KOPT-K1 (cell line): ENCODE data around the gene GFOD1.

Source experiments
- H3K27ac ChIP-seq: fragments of 200-600 bp; sonication (generic); 2 replicates; pipeline ENCODE4 v1.5.1; 2016; ENCODE audit warnings: antibody characterized with exemption, mild to moderate bottlenecking, low read depth, low read length; ENCODE audit not compliant: poor library complexity, severe bottlenecking
- H3K36me3 ChIP-seq: fragments of 200-600 bp; sonication (generic); 2 replicates; pipeline ENCODE4 v1.5.1; 2017; ENCODE audit warnings: antibody characterized with exemption, mild to moderate bottlenecking, low read length, moderate library complexity; ENCODE audit not compliant: insufficient read depth
- H3K9me3 ChIP-seq: fragments of 200-600 bp; sonication (generic); 2 replicates; pipeline ENCODE4 v1.5.1; 2017; ENCODE audit warnings: antibody characterized with exemption, low read length, mild to moderate bottlenecking; ENCODE audit not compliant: insufficient read depth, poor library complexity, severe bottlenecking

GFOD1 gene

GRCh38 chr6:13422681-13423221 lies 64.6 kb downstream of the GFOD1 start:
- Histone ChIP-seq H3K36me3 (no peaks in the 10 kb centered on the region), H3K27ac (no peak overlapping the region), H3K9me3 (no peaks in the 10 kb centered on the region)

GRCh38 chr6:13421425-13422059 lies 65.9 kb downstream of the GFOD1 start:
- Histone ChIP-seq H3K36me3 (no peaks in the 10 kb centered on the region), H3K9me3 (no peaks in the 10 kb centered on the region), H3K27ac (no peak overlapping the region)

DNA sequence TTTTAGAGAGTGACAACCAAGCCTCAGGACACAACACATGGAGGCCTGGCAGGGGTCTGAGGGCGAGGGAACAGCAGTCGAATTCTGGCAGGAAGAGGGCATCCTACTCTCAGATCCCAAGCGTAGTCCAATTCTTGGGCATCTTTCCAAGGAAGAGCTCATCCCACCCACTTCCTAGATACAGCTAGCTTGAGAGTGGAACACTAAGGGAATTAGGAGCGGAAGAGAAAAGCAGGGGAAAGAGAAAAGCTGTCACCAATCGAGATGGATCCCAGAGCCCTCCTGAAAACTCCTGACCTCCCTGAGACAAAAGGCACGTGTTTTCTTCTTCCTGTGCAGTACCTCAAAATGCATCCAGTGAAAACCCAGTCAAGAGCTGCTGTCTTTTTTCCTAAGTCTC lies 67.1 kb downstream of the GFOD1 start:
- no peaks in the 10 kb centered on the region for H3K9me3 ChIP-seq
- H3K27ac ChIP-seq = no peak overlapping the region
- no peaks in the 10 kb centered on the region for H3K36me3 ChIP-seq

DNA sequence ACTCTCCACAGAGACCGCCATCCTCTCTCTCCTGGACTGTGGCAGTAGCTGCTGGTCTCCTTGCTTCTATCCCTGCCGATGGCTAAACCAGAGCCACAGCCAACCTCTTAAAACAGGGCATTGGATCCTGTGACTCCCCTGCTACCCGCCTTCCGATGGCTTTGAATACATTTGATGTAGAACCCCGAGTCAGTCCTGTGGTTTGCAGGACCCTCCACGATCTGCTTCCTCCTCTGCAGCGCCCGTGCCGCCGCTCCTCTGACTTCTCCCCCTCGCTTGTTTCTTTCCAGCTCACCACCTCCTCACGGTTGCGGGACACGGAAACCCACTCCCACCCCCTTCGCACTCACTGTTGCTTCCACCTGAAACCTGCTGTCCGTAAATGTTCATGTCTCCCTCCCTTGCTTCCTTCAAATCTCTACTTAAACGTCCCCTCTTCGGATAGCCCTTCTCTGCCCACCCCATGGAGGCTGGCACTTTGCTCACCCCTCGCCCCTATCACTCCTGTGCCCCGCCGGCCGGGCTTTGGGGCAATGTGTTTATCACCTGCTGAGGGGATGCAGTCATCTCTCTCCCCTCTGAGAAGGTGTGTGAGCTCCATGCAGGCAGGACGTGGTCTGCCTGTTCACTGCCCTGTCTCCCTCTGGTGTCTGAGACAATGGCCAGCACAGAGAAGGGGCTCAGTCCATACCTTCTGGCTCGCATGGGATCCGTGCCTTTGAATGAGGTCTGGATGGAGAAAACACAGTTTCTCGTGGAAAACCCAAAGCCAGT lies 67.8 kb downstream of the GFOD1 start:
- no peak overlapping the region for H3K27ac ChIP-seq

GRCh38 chr6:13418844-13419243 lies 68.6 kb downstream of the GFOD1 start:
- H3K36me3 ChIP-seq = no peaks in the 10 kb centered on the region
- H3K9me3 ChIP-seq = no peaks in the 10 kb centered on the region
- no peak overlapping the region for H3K27ac ChIP-seq

More for the DNA sequence above, 67.8 kb downstream of the GFOD1 start:
- H3K36me3 ChIP-seq = no peaks in the 10 kb centered on the region
- no peaks in the 10 kb centered on the region for H3K9me3 ChIP-seq

GRCh38 chr6:13417954-13418353 lies 69.4 kb downstream of the GFOD1 start:
- Histone ChIP-seq H3K9me3 (no peaks in the 10 kb centered on the region), H3K36me3 (no peaks in the 10 kb centered on the region), H3K27ac (no peak overlapping the region)

GRCh38 chr6:13417431-13417830 lies 70.0 kb downstream of the GFOD1 start:
- H3K27ac ChIP-seq = no peak overlapping the region
- no peaks in the 10 kb centered on the region for H3K9me3 ChIP-seq
- no peaks in the 10 kb centered on the region for H3K36me3 ChIP-seq

- Histone ChIP-seq H3K36me3 (no peaks in the 10 kb centered on the region), H3K9me3 (no peaks in the 10 kb centered on the region), H3K27ac (no peak overlapping the region)
Observed at GRCh38 chr6:13415283-13415682, 72.1 kb downstream of the GFOD1 start.

GRCh38 chr6:13413900-13414555 lies 73.4 kb downstream of the GFOD1 start:
- Histone ChIP-seq H3K36me3 (no peaks in the 10 kb centered on the region), H3K27ac (no peak overlapping the region), H3K9me3 (no peaks in the 10 kb centered on the region)

- no peak overlapping the region for H3K27ac ChIP-seq
- no peaks in the 10 kb centered on the region for H3K9me3 ChIP-seq
- no peaks in the 10 kb centered on the region for H3K36me3 ChIP-seq
Observed at GRCh38 chr6:13413466-13413862, 73.9 kb downstream of the GFOD1 start.

DNA sequence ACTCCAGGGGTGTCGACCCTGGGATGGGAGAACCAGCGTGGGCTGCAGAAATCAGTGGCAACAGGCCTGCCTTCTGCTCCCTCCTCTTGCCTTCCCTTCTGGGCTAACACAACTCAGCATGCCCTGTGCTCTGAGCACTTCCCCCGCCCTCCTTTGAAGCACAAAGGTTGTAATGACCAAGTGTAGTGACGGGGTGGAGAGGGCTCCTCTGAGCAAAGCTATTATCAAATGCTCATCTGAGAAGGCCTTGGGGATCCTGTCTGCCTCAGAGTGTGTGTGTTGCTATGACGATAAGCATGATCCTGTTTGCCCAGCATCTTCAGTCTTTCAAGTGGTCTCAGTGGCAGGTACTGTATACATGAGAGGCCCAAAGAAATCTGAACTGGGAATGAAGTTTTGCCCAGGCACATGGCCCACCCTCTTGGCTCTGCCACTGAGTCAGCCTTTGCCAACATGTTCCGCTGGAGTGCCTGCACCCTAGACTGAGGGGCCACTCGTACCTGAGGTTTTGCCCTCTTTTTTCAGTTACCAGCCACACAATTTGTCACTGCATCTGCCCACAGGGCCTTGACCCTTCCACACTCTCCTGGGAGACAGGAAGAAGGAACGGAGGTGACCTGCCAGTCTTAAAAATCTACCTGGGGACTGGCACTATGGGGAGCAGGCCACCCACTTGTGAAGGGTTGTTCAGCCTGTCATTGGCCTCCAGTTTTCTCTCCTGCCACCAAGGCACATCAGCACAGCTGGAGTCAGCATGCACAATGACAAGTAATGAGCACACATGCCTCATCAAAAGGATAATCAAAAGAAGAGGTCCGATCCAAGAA lies 74.5 kb downstream of the GFOD1 start:
- Histone ChIP-seq H3K9me3 (no peaks in the 10 kb centered on the region), H3K27ac (no peak overlapping the region), H3K36me3 (no peaks in the 10 kb centered on the region)

DNA sequence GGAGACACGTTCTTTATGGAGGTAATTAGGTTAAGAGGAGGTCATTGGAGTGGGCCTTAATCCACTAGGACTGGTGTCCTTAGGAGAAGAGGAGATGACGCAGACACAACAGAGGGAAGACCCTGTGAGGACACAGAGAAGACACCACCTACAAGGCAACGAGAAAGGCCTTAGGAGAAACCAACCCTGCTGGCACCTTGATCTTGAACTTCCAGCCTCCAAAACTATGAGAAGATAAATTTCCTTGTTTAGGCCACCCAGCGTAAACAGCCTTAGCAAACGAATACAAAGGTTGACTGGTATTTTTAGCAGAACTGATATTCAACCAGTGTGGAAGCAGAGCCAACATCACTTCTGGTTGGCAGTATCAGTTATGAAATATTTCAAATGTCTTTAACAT lies 75.2 kb downstream of the GFOD1 start:
- H3K9me3 ChIP-seq = no peaks in the 10 kb centered on the region
- H3K27ac ChIP-seq = no peak overlapping the region
- H3K36me3 ChIP-seq = no peaks in the 10 kb centered on the region

DNA sequence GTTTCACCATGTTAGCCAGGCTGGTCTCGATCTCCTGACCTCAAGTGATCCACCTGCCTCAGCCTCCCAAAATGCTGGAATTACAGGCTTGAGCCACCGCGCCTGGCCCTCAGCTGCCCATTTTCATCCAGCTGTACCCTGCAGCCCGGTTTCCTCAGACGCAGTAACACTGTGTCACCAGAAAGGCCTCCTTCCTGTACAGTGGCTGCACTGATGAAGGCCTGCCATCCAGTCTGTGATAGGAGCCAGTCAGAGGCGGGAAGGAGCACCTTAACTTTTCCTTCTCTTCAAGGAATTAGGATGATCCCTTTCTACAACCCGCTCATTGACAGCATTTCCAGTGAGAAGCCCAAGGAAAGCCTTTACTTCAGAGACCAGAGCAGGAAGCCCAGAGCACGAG lies 75.9 kb downstream of the GFOD1 start:
- Histone ChIP-seq H3K9me3 (no peaks in the 10 kb centered on the region), H3K27ac (no peak overlapping the region), H3K36me3 (no peaks in the 10 kb centered on the region)

- Histone ChIP-seq H3K9me3 (no peaks in the 10 kb centered on the region), H3K27ac (no peak overlapping the region), H3K36me3 (no peaks in the 10 kb centered on the region)
Observed at GRCh38 chr6:13409991-13410390, 77.4 kb downstream of the GFOD1 start.
